Transverse colon (tissue), 4 donors: ENCODE measurements around the gene AKIRIN1. TPM values are rescaled to one million over a fixed set of nuclear protein-coding genes. Genes with fewer than 3 reads are reported as not detected.
"Not testable (repeated sequence)": the region's sequence is repeated elsewhere in the genome, so short reads cannot be mapped to it uniquely, and the experiment has no call there.

ENCODE experiments used
- DNase-seq: peaks from one replicate; pipeline ENCODE4 v3.0.0-alpha.2; 2019
- H3K27ac ChIP-seq, 4 donors: fragments of 200-600 bp; sonication (generic); 2 replicates each; pipeline ENCODE4 v1.5.1; 2016 to 2018; ENCODE audit warnings: inconsistent platforms in 4 of 4
- H3K27me3 ChIP-seq: fragments of 200-600 bp; sonication (generic); 2 replicates; pipeline ENCODE4 v1.5.1; 2017; ENCODE audit warnings: inconsistent platforms
- H3K36me3 ChIP-seq, 4 donors: fragments of 200-600 bp; sonication (generic); 2 replicates each; pipeline ENCODE4 v1.5.1; 2017 to 2019; ENCODE audit warnings: inconsistent platforms in 4 of 4
- H3K4me1 ChIP-seq, 4 donors: fragments of 200-600 bp; sonication (generic); 2 replicates each; pipeline ENCODE4 v1.5.1; 2017 to 2020; ENCODE audit warnings: inconsistent platforms in 4 of 4
- H3K4me3 ChIP-seq, 4 donors: fragments of 200-600 bp; sonication (generic); 1 replicate in 1 of 4; 2 replicates in 3 of 4; pipeline versions ENCODE4 v1.5.1 to v1.6.1; 2017 to 2019; ENCODE audit warnings: inconsistent platforms in 4 of 4
- H3K9me3 ChIP-seq, 2 donors: fragments of 200-600 bp; sonication (generic); 2 replicates each; pipeline ENCODE4 v1.5.1; 2017 to 2019; ENCODE audit warnings: inconsistent platforms in 2 of 2
- CTCF ChIP-seq, 5 experiments: fragments of 200-600 bp in 3 of 5; fragments of 450-650 bp in 2 of 5; sonication (generic) in 3 of 5; IDR thresholded peaks; 1 replicate in 2 of 5; 2 replicates in 3 of 5; pipeline ENCODE4 v1.5.1; 2016 to 2017; ENCODE audit warnings: antibody characterized with exemption in 5 of 5, inconsistent platforms in 3 of 5, mild to moderate bottlenecking in 2 of 5, moderate library complexity in 1 of 5
- EP300 ChIP-seq: sonication (generic); formaldehyde crosslinking; IDR thresholded peaks from one replicate; pipeline ENCODE4 v1.6.1; 2017; ENCODE audit warnings: antibody characterized with exemption, low read depth
- POLR2A ChIP-seq: fragments of 450-650 bp; IDR thresholded peaks from one replicate; pipeline ENCODE4 v1.6.1; 2016; ENCODE audit warnings: antibody characterized with exemption, mild to moderate bottlenecking, moderate library complexity
- POLR2AphosphoS5 ChIP-seq, 3 donors: sonication (generic); formaldehyde crosslinking; IDR thresholded peaks; one replicate each; pipeline ENCODE4 v1.6.1; 2016; ENCODE audit warnings: antibody characterized with exemption in 3 of 3
- whole genome bisulfite sequencing, 2 donors: methylation state at CpG; one replicate each; pipeline ENCODE4 v1.1.5; 2018; ENCODE audit warnings: low coverage in 1 of 2; 5-methylcytosine and 5-hydroxymethylcytosine counted together
- in situ Hi-C, 4 donors: fragments of 200-750 bp; cut with MboI; loops; one replicate each; pipeline versions ENCODE4 v1.15.0 to v1.15.1; 2017; ENCODE audit warnings: low sequenced_read_pairs in 3 of 4, low pct_ligation_motif_present in 1 of 4, low pct_unique_long_range_greater_than_20kb in 1 of 4
- intact Hi-C: fragments of 100-400 bp; cut with DNase I; formaldehyde crosslinking; loops from one replicate; pipeline ENCODE4 v1.15.1; 2023; ENCODE audit warnings: low total_unique reads
- total RNA-seq, 4 donors: library from RNA; depleted of rRNA; stranded (reverse); fragments of >200 nt; gene quantifications; one replicate each; pipeline ENCODE4 v1.1.0, GENCODE V29; 2016

The AKIRIN1 gene
- total RNA-seq, 4 donors from 2014 or later, result 38.5 to 70.7 (median 48.3) TPM

- H3K36me3 ChIP-seq, result peaks cover 0 to 82% (median 37%) of the 10 kb centered on the region in 4 donors
- no peak overlapping the region for H3K4me3 ChIP-seq
- no peaks in the 10 kb centered on the region for H3K9me3 ChIP-seq
- TF ChIP-seq EP300 (no peak), POLR2AphosphoS5 (IDR thresholded peaks at IDR 0.05) (no peak), POLR2A (no peak), CTCF (IDR thresholded peaks at IDR 0.05) (no peak)
- no peaks in the 10 kb centered on the region for H3K27me3 ChIP-seq
- no peak for DNase-seq
- in situ Hi-C loops, result no loop called here
- 80 to 84% methylated on average over 3 of the region's 3 CpGs for WGBS, 2 donors
- intact Hi-C loops, result no loop called here
- no peak overlapping the region for H3K27ac ChIP-seq
- peaks cover 0 to 3% (median 0%) of the 10 kb centered on the region in 4 donors for H3K4me1 ChIP-seq
These were observed 12.2 kb downstream of the AKIRIN1 start for GRCh38 chr1:39003281-39003680.

GRCh38 chr1:39003794-39004193, 12.7 kb downstream of the AKIRIN1 start:
- TF ChIP-seq EP300 (no peak), POLR2AphosphoS5 (IDR thresholded peaks at IDR 0.05) (no peak), POLR2A (no peak), CTCF (IDR thresholded peaks at IDR 0.05) (no peak)
- intact Hi-C loops, result no loop called here
- Histone ChIP-seq H3K9me3 (no peaks in the 10 kb centered on the region), H3K4me1 (no peaks in the 10 kb centered on the region), H3K27me3 (no peaks in the 10 kb centered on the region), H3K4me3 (no peak overlapping the region), H3K36me3 (peaks cover 0 to 81% (median 36%) of the 10 kb centered on the region in 4 donors), H3K27ac (no peak overlapping the region)
- in situ Hi-C loops, result no loop called here
- no peak for DNase-seq
- WGBS, 2 donors, result 53 to 54% methylated on average over 2 of the region's 2 CpGs

GRCh38 chr1:39006287-39006686, 15.2 kb downstream of the AKIRIN1 start:
- H3K27me3 ChIP-seq, result no peaks in the 10 kb centered on the region
- in situ Hi-C loops, result no loop called here
- intact Hi-C loops, result no loop called here
- no peak overlapping the region for H3K4me3 ChIP-seq
- peaks cover 0 to 82% (median 28%) of the 10 kb centered on the region in 4 donors for H3K36me3 ChIP-seq
- H3K4me1 ChIP-seq, result no peaks in the 10 kb centered on the region
- TF ChIP-seq EP300 (no peak), POLR2AphosphoS5 (IDR thresholded peaks at IDR 0.05) (no peak), POLR2A (no peak), CTCF (IDR thresholded peaks at IDR 0.05) (no peak)
- WGBS, 2 donors, result 74 to 80% methylated on average over 1 to 2 of the region's 2 CpGs
- no peak for DNase-seq
- H3K9me3 ChIP-seq, result no peaks in the 10 kb centered on the region
- no peak overlapping the region for H3K27ac ChIP-seq

- WGBS, 2 donors, result 84 to 91% methylated on average over 10 to 13 of the region's 13 CpGs
- no peak for TF ChIP-seq POLR2A
- TF ChIP-seq CTCF (IDR thresholded peaks at IDR 0.05), result no peak
- no peak for TF ChIP-seq POLR2AphosphoS5 (IDR thresholded peaks at IDR 0.05)
- TF ChIP-seq EP300, result no peak
- DNase-seq, result no peak
- in situ Hi-C loops, result no loop called here
- Histone ChIP-seq H3K4me3 (no peak overlapping the region), H3K27me3 (no peaks in the 10 kb centered on the region), H3K4me1 (no peaks in the 10 kb centered on the region), H3K36me3 (peaks cover 0 to 75% (median 26%) of the 10 kb centered on the region in 4 donors), H3K27ac (no peak overlapping the region), H3K9me3 (no peaks in the 10 kb centered on the region)
- intact Hi-C loops, result no loop called here
These were observed 15.9 kb downstream of the AKIRIN1 start for GRCh38 chr1:39006726-39007645.

- in situ Hi-C loops, H3K36me3 ChIP-seq, intact Hi-C loops, H3K27ac ChIP-seq, H3K27me3 ChIP-seq, H3K9me3 ChIP-seq, H3K4me1 ChIP-seq, H3K4me3 ChIP-seq, DNase-seq: not testable (repeated sequence)
- WGBS, 2 donors, result 80 to 87% methylated on average over 4 to 8 of the region's 8 CpGs
These were observed 23.9 kb downstream of the AKIRIN1 start for GRCh38 chr1:39014956-39015355.
